ENCODE data around the gene OAF.

- TF ChIP-seq POLR2A (IDR thresholded peaks at IDR 0.05; ENCODE audit: low read length) (no peak), ZSCAN20 (CRISPR knock-in tag; IDR thresholded peaks at IDR 0.05) (no peak), MAX (IDR thresholded peaks at IDR 0.05) (no peak), ZFP36 (IDR thresholded peaks at IDR 0.05; ENCODE audit: borderline replicate concordance, partially characterized antibody) (no peak), RCOR1 (IDR thresholded peaks at IDR 0.05; ENCODE audit: low read depth, low read length) (no peak), JUNB (IDR thresholded peaks at IDR 0.05) (no peak), CTCF (IDR thresholded peaks at IDR 0.05) (no peak), KDM1A (IDR thresholded peaks at IDR 0.05; ENCODE audit: low read depth) (no peak), SMC3 (IDR thresholded peaks at IDR 0.05) (no peak)
These were observed 15.9 kb downstream of the OAF start for GRCh38 chr11:120226714-120227113.

All from A549 (cell line).